HepG2 (cell line): ENCODE data around the gene CRTC2.

Experiments
- IRF2 ChIP-seq: IDR thresholded peaks from 2 replicates; pipeline ENCODE4 v1.6.1; 2018; ENCODE audit warnings: missing genetic modification reagents, missing compliant biosample characterization
- SMARCE1 ChIP-seq: fragments of 450-650 bp; IDR thresholded peaks from 2 replicates; pipeline ENCODE4 v1.6.1; 2017; ENCODE audit warnings: borderline replicate concordance
- ZNF232 ChIP-seq: sonication (generic); formaldehyde crosslinking; IDR thresholded peaks from 2 replicates; pipeline ENCODE4 v1.4.0; 2020; ENCODE audit warnings: missing genetic modification reagents, borderline replicate concordance
- ZNF282 ChIP-seq: fragments of 450-650 bp; IDR thresholded peaks from 2 replicates; pipeline ENCODE4 v1.6.1; 2018; ENCODE audit not compliant: partially characterized antibody
- ZNF737 ChIP-seq: sonication (generic); formaldehyde crosslinking; IDR thresholded peaks from 2 replicates; pipeline ENCODE4 v1.5.0; 2020; ENCODE audit warnings: missing genetic modification reagents, mild to moderate bottlenecking, borderline replicate concordance
- ZSCAN20 ChIP-seq: sonication (generic); formaldehyde crosslinking; IDR thresholded peaks from 2 replicates; pipeline ENCODE4 v1.4.0; 2020; ENCODE audit warnings: missing genetic modification reagents, mild to moderate bottlenecking, borderline replicate concordance
- TF ChIP-seq, protein P1 (sequence below): sonication (generic); formaldehyde crosslinking; IDR thresholded peaks from 2 replicates; pipeline ENCODE4 v1.4.0; 2020; ENCODE audit warnings: low read depth, mild to moderate bottlenecking, missing genetic modification reagents
- TF ChIP-seq, protein P2 (sequence below): sonication (generic); formaldehyde crosslinking; IDR thresholded peaks from 2 replicates; pipeline ENCODE4 v1.5.0; 2020; ENCODE audit warnings: missing genetic modification reagents, mild to moderate bottlenecking, borderline replicate concordance
- TF ChIP-seq, protein P3 (sequence below): sonication (generic); formaldehyde crosslinking; IDR thresholded peaks from 2 replicates; pipeline ENCODE4 v1.5.0; 2020; ENCODE audit warnings: mild to moderate bottlenecking, missing genetic modification reagents, moderate library complexity
- TF ChIP-seq, protein P4 (sequence below): sonication (generic); formaldehyde crosslinking; IDR thresholded peaks from 2 replicates; pipeline ENCODE4 v1.4.0; 2020; ENCODE audit warnings: missing genetic modification reagents, mild to moderate bottlenecking, borderline replicate concordance

DNA sequence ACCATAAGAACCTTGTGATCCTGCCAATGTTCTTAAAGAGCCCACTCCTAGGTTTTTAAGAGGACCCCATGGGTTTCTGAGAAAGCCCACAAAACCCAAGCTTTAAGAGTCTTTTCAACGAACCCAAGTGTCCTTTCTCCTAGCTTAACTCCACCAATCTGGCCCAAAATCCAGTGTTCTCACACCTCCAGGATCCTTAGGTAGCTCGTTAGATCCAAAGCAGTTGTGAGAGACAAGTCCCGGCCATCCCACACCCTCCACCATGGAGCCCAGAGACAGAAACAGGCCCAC, 13.6 kb downstream of the CRTC2 start:
- TF ChIP-seq IRF2 (CRISPR knock-in tag) (no peak), ZSCAN20 (CRISPR knock-in tag) (no peak), ZNF282 (no peak), ZNF232 (no peak), SMARCE1 (no peak), ZNF737 (no peak)
- TF ChIP-seq, protein P1, sequence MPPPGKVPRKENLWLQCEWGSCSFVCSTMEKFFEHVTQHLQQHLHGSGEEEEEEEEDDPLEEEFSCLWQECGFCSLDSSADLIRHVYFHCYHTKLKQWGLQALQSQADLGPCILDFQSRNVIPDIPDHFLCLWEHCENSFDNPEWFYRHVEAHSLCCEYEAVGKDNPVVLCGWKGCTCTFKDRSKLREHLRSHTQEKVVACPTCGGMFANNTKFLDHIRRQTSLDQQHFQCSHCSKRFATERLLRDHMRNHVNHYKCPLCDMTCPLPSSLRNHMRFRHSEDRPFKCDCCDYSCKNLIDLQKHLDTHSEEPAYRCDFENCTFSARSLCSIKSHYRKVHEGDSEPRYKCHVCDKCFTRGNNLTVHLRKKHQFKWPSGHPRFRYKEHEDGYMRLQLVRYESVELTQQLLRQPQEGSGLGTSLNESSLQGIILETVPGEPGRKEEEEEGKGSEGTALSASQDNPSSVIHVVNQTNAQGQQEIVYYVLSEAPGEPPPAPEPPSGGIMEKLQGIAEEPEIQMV (CRISPR knock-in tag), result no peak
- TF ChIP-seq, protein P2, sequence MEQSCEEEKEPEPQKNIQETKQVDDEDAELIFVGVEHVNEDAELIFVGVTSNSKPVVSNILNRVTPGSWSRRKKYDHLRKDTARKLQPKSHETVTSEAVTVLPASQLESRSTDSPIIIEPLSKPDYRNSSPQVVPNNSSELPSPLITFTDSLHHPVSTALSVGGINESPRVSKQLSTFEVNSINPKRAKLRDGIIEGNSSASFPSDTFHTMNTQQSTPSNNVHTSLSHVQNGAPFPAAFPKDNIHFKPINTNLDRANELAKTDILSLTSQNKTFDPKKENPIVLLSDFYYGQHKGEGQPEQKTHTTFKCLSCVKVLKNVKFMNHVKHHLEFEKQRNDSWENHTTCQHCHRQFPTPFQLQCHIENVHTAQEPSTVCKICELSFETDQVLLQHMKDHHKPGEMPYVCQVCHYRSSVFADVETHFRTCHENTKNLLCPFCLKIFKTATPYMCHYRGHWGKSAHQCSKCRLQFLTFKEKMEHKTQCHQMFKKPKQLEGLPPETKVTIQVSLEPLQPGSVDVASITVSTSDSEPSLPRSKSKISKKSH (CRISPR knock-in tag), result no peak
- TF ChIP-seq, protein P3, sequence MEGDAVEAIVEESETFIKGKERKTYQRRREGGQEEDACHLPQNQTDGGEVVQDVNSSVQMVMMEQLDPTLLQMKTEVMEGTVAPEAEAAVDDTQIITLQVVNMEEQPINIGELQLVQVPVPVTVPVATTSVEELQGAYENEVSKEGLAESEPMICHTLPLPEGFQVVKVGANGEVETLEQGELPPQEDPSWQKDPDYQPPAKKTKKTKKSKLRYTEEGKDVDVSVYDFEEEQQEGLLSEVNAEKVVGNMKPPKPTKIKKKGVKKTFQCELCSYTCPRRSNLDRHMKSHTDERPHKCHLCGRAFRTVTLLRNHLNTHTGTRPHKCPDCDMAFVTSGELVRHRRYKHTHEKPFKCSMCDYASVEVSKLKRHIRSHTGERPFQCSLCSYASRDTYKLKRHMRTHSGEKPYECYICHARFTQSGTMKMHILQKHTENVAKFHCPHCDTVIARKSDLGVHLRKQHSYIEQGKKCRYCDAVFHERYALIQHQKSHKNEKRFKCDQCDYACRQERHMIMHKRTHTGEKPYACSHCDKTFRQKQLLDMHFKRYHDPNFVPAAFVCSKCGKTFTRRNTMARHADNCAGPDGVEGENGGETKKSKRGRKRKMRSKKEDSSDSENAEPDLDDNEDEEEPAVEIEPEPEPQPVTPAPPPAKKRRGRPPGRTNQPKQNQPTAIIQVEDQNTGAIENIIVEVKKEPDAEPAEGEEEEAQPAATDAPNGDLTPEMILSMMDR (CRISPR knock-in tag), result no peak
- TF ChIP-seq, protein P4, sequence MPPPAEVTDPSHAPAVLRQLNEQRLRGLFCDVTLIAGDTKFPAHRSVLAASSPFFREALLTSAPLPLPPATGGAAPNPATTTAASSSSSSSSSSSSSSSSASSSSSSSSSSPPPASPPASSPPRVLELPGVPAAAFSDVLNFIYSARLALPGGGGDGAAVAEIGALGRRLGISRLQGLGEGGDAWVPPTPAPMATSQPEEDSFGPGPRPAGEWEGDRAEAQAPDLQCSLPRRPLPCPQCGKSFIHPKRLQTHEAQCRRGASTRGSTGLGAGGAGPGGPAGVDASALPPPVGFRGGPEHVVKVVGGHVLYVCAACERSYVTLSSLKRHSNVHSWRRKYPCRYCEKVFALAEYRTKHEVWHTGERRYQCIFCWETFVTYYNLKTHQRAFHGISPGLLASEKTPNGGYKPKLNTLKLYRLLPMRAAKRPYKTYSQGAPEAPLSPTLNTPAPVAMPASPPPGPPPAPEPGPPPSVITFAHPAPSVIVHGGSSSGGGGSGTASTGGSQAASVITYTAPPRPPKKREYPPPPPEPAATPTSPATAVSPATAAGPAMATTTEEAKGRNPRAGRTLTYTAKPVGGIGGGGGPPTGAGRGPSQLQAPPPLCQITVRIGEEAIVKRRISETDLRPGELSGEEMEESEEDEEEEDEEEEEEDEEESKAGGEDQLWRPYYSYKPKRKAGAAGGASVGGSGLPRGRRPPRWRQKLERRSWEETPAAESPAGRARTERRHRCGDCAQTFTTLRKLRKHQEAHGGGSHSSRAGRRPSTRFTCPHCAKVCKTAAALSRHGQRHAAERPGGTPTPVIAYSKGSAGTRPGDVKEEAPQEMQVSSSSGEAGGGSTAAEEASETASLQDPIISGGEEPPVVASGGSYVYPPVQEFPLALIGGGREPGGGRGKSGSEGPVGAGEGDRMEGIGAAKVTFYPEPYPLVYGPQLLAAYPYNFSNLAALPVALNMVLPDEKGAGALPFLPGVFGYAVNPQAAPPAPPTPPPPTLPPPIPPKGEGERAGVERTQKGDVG (CRISPR knock-in tag), result no peak
